HEK293 (cell line): ENCODE results near the gene AKAP12.

Experiments used
- CTCF ChIA-PET: fragments of 350-600 bp; formaldehyde crosslinking; extraction: SDS; loops from one replicate; lab custom pipeline; 2021; ENCODE audit warnings: antibody characterized with exemption; lab: Yijun Ruan, JAX
- POLR2A ChIA-PET: fragments of 300-600 bp; formaldehyde crosslinking; extraction: SDS; loops from one replicate; lab custom pipeline; 2020; ENCODE audit warnings: antibody characterized with exemption, inconsistent platforms; lab: Yijun Ruan, JAX
- H3K27ac ChIP-seq: fragments of 200-500 bp; sonication (Bioruptor generic); 2 replicates; pipeline ENCODE4 v1.5.1; 2014; ENCODE audit warnings: low read depth, low read length, control low read depth, inconsistent platforms; ENCODE audit errors: extremely low read depth
- H3K36me3 ChIP-seq, 2 experiments: fragments of 200-500 bp in 1 of 2; sonication (Bioruptor generic) in 1 of 2; 1 replicate in 1 of 2; 2 replicates in 1 of 2; pipeline ENCODE4 v1.5.1; 2014 to 2017; ENCODE audit warnings: inconsistent platforms in 2 of 2, low read length in 2 of 2; ENCODE audit not compliant: control insufficient read depth in 2 of 2, insufficient read depth in 1 of 2
- H3K4me1 ChIP-seq: fragments of 200-500 bp; sonication (Bioruptor generic); 2 replicates; pipeline ENCODE4 v1.5.1; 2014; ENCODE audit warnings: mild to moderate bottlenecking, low read length, inconsistent platforms; ENCODE audit not compliant: control insufficient read depth, insufficient read depth
- H3K4me3 ChIP-seq: 2 replicates; pipeline ENCODE4 v1.5.1; 2011; ENCODE audit warnings: low read depth, mild to moderate bottlenecking, control low read depth, low read length, moderate library complexity
- H3K9me3 ChIP-seq: fragments of 200-500 bp; sonication (Bioruptor generic); 2 replicates; pipeline ENCODE4 v1.5.1; 2014; ENCODE audit warnings: low read depth, low read length, inconsistent platforms; ENCODE audit not compliant: control insufficient read depth, insufficient read depth
- HOXA7 ChIP-seq: sonication (generic); formaldehyde crosslinking; IDR thresholded peaks from 2 replicates; pipeline ENCODE4 v1.8.1; 2022; ENCODE audit warnings: missing genetic modification reagents, borderline replicate concordance
- KLF1 ChIP-seq: fragments of 450-650 bp; formaldehyde crosslinking; IDR thresholded peaks from 2 replicates; pipeline ENCODE4 v1.5.1; 2016; ENCODE audit warnings: missing biosample characterization, missing genetic modification characterization
- KLF16 ChIP-seq: fragments of 450-650 bp; formaldehyde crosslinking; IDR thresholded peaks from 2 replicates; pipeline ENCODE4 v1.5.1; 2017; ENCODE audit warnings: missing biosample characterization, missing genetic modification characterization
- PRDM1 ChIP-seq: fragments of 450-650 bp; formaldehyde crosslinking; IDR thresholded peaks from 2 replicates; pipeline ENCODE4; 2016; ENCODE audit warnings: missing biosample characterization, missing genetic modification characterization
- WT1 ChIP-seq: fragments of 450-650 bp; formaldehyde crosslinking; IDR thresholded peaks from 2 replicates; pipeline ENCODE4 v1.5.1; 2016; ENCODE audit warnings: missing biosample characterization, missing genetic modification characterization
- ZBTB21 ChIP-seq: fragments of 450-650 bp; formaldehyde crosslinking; IDR thresholded peaks from 2 replicates; pipeline ENCODE4 v1.5.1; 2017; ENCODE audit warnings: missing biosample characterization, missing genetic modification characterization
- ZIC2 ChIP-seq: fragments of 450-650 bp; formaldehyde crosslinking; IDR thresholded peaks from 2 replicates; pipeline ENCODE4 v1.5.1; 2016; ENCODE audit warnings: missing biosample characterization, missing genetic modification characterization
- ZNF121 ChIP-seq: fragments of 450-650 bp; formaldehyde crosslinking; IDR thresholded peaks from 2 replicates; pipeline ENCODE4 v1.5.1; 2016; ENCODE audit warnings: missing biosample characterization, missing genetic modification characterization
- ZNF133 ChIP-seq: fragments of 450-650 bp; formaldehyde crosslinking; IDR thresholded peaks from 2 replicates; pipeline ENCODE4 v1.5.1; 2016; ENCODE audit warnings: missing biosample characterization, missing genetic modification characterization
- ZNF138 ChIP-seq: fragments of 450-650 bp; formaldehyde crosslinking; IDR thresholded peaks from 2 replicates; pipeline ENCODE4 v1.5.1; 2016; ENCODE audit warnings: missing biosample characterization, missing genetic modification characterization, borderline replicate concordance
- ZNF140 ChIP-seq: fragments of 450-650 bp; formaldehyde crosslinking; IDR thresholded peaks from 2 replicates; pipeline ENCODE4 v1.5.1; 2016; ENCODE audit warnings: missing biosample characterization, missing genetic modification characterization
- ZNF146 ChIP-seq: fragments of 450-650 bp; formaldehyde crosslinking; IDR thresholded peaks from 2 replicates; pipeline ENCODE4 v1.5.1; 2016; ENCODE audit warnings: missing biosample characterization, missing genetic modification characterization
- ZNF2 ChIP-seq: fragments of 450-650 bp; formaldehyde crosslinking; IDR thresholded peaks from 2 replicates; pipeline ENCODE4 v1.5.1; 2016; ENCODE audit warnings: missing biosample characterization, missing genetic modification characterization
- ZNF211 ChIP-seq: fragments of 450-650 bp; formaldehyde crosslinking; IDR thresholded peaks from 2 replicates; pipeline ENCODE4 v1.5.1; 2016; ENCODE audit warnings: low read depth, missing biosample characterization, missing genetic modification characterization
- ZNF341 ChIP-seq: fragments of 450-650 bp; formaldehyde crosslinking; IDR thresholded peaks from 2 replicates; pipeline ENCODE4; 2016; ENCODE audit warnings: low read depth, missing biosample characterization, missing genetic modification characterization
- ZNF366 ChIP-seq: fragments of 450-650 bp; formaldehyde crosslinking; conservative IDR thresholded peaks from 2 replicates; pipeline ENCODE4 v1.5.1; 2016; ENCODE audit warnings: missing biosample characterization, missing genetic modification characterization
- ZNF530 ChIP-seq: fragments of 450-650 bp; formaldehyde crosslinking; IDR thresholded peaks from 2 replicates; pipeline ENCODE4 v1.5.1; 2016; ENCODE audit warnings: low read depth, missing biosample characterization, missing genetic modification characterization
- ZNF621 ChIP-seq: fragments of 450-650 bp; formaldehyde crosslinking; IDR thresholded peaks from 2 replicates; pipeline ENCODE4 v1.5.1; 2017; ENCODE audit warnings: missing biosample characterization, missing genetic modification characterization
- ZNF658 ChIP-seq: fragments of 450-650 bp; formaldehyde crosslinking; IDR thresholded peaks from 2 replicates; pipeline ENCODE4; 2016; ENCODE audit warnings: missing biosample characterization, missing genetic modification characterization
- ZNF664 ChIP-seq: fragments of 450-650 bp; formaldehyde crosslinking; IDR thresholded peaks from 2 replicates; pipeline ENCODE4 v1.5.1; 2016; ENCODE audit warnings: missing biosample characterization, missing genetic modification characterization
- ZSCAN16 ChIP-seq: fragments of 450-650 bp; formaldehyde crosslinking; IDR thresholded peaks from 2 replicates; pipeline ENCODE4 v1.5.1; 2016; ENCODE audit warnings: missing biosample characterization, missing genetic modification characterization
- ZSCAN30 ChIP-seq: fragments of 450-650 bp; IDR thresholded peaks from 2 replicates; pipeline ENCODE4 v1.5.1; 2018; ENCODE audit warnings: missing biosample characterization, mild to moderate bottlenecking, missing genetic modification characterization, moderate library complexity
- TF ChIP-seq, protein P1 (sequence below): fragments of 450-650 bp; formaldehyde crosslinking; IDR thresholded peaks from 2 replicates; pipeline ENCODE4 v1.5.1; 2017; ENCODE audit warnings: missing biosample characterization, missing genetic modification characterization
- TF ChIP-seq, protein P2 (sequence below): fragments of 450-650 bp; formaldehyde crosslinking; IDR thresholded peaks from 2 replicates; pipeline ENCODE4 v1.5.1; 2016; ENCODE audit warnings: missing biosample characterization, missing genetic modification characterization, borderline replicate concordance
- TF ChIP-seq, protein P3 (sequence below): fragments of 450-650 bp; formaldehyde crosslinking; IDR thresholded peaks from 2 replicates; pipeline ENCODE4 v1.5.1; 2016; ENCODE audit warnings: missing biosample characterization, missing genetic modification characterization

The AKAP12 gene

DNA sequence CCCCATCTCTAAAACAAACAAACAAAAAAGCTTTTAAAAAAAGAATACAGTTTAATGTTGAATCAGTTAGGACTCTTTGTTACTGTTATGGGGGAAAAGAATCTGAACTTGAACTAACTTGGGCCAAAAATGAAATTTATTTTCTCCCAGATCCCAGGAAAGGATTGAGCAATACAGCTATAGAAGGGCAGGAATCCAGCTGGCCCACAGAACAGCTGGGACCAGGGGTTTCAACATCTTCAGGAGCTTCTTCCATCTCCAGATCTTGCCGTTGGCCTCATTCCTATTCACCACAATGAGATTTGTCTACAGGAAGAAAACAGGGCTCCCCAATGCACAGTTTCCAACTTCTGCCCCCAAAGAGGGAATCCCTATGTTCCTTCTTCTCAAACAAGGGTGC lies 43.2 kb upstream of the AKAP12 start:
- Histone ChIP-seq H3K27ac (no peak overlapping the region), H3K4me3 (no peak overlapping the region), H3K9me3 (no peaks in the 10 kb centered on the region), H3K4me1 (no peaks in the 10 kb centered on the region), H3K36me3 (no peaks in the 10 kb centered on the region)
- ChIA-PET POLR2A (no interaction called here), CTCF (interaction anchor here (0.7 kb wide), 1 partner anchor 11 kb away, joined by 3 read pairs; no protein-coding TSS in a partner anchor)
- TF ChIP-seq WT1 (tag by site-specific recombination) (no peak), ZNF138 (tag by site-specific recombination) (no peak), KLF16 (tag by site-specific recombination) (no peak), ZNF211 (tag by site-specific recombination) (no peak), ZNF530 (tag by site-specific recombination) (no peak), ZNF664 (tag by site-specific recombination) (no peak), ZNF133 (tag by site-specific recombination) (no peak), ZNF2 (tag by site-specific recombination) (no peak), ZNF140 (tag by site-specific recombination) (no peak), ZSCAN16 (no peak), ZBTB21 (tag by site-specific recombination) (no peak), ZNF146 (no peak), HOXA7 (CRISPR knock-in tag) (no peak), ZNF621 (no peak), ZNF341 (tag by site-specific recombination) (no peak)

DNA sequence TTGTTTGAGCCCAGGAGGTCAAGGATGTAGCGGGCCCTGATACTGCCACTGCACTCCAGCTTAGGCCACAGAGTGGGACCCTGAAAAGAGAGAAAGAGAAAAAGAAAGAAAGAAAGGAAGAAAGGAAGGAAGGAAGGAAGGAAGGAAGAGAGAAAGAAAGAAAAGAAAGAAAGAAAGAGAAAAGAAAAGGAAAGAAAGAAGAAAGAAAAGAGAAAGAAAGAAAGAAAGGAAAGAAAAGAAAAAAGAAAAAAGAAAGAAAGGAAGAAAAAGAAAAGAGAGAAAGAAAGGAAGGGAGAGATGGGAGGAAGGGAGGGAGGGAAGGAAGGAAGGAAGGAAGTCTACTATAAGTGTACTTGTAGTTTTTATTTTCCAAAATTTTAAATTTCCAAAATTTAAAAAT lies 42.2 kb upstream of the AKAP12 start:
- no peaks in the 10 kb centered on the region for H3K4me1 ChIP-seq
- H3K4me3 ChIP-seq: no peak overlapping the region
- TF ChIP-seq, protein P1, sequence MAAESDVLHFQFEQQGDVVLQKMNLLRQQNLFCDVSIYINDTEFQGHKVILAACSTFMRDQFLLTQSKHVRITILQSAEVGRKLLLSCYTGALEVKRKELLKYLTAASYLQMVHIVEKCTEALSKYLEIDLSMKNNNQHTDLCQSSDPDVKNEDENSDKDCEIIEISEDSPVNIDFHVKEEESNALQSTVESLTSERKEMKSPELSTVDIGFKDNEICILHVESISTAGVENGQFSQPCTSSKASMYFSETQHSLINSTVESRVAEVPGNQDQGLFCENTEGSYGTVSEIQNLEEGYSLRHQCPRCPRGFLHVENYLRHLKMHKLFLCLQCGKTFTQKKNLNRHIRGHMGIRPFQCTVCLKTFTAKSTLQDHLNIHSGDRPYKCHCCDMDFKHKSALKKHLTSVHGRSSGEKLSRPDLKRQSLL (tag by site-specific recombination): no peak
- TF ChIP-seq ZIC2 (tag by site-specific recombination) (no peak), ZNF341 (tag by site-specific recombination) (no peak), ZNF366 (tag by site-specific recombination) (peak; percentile 94), KLF1 (tag by site-specific recombination) (no peak), ZNF121 (tag by site-specific recombination) (no peak), ZNF658 (tag by site-specific recombination) (no peak), PRDM1 (tag by site-specific recombination) (peak; percentile 79), ZSCAN30 (tag by site-specific recombination) (no peak)
- TF ChIP-seq, protein P2, sequence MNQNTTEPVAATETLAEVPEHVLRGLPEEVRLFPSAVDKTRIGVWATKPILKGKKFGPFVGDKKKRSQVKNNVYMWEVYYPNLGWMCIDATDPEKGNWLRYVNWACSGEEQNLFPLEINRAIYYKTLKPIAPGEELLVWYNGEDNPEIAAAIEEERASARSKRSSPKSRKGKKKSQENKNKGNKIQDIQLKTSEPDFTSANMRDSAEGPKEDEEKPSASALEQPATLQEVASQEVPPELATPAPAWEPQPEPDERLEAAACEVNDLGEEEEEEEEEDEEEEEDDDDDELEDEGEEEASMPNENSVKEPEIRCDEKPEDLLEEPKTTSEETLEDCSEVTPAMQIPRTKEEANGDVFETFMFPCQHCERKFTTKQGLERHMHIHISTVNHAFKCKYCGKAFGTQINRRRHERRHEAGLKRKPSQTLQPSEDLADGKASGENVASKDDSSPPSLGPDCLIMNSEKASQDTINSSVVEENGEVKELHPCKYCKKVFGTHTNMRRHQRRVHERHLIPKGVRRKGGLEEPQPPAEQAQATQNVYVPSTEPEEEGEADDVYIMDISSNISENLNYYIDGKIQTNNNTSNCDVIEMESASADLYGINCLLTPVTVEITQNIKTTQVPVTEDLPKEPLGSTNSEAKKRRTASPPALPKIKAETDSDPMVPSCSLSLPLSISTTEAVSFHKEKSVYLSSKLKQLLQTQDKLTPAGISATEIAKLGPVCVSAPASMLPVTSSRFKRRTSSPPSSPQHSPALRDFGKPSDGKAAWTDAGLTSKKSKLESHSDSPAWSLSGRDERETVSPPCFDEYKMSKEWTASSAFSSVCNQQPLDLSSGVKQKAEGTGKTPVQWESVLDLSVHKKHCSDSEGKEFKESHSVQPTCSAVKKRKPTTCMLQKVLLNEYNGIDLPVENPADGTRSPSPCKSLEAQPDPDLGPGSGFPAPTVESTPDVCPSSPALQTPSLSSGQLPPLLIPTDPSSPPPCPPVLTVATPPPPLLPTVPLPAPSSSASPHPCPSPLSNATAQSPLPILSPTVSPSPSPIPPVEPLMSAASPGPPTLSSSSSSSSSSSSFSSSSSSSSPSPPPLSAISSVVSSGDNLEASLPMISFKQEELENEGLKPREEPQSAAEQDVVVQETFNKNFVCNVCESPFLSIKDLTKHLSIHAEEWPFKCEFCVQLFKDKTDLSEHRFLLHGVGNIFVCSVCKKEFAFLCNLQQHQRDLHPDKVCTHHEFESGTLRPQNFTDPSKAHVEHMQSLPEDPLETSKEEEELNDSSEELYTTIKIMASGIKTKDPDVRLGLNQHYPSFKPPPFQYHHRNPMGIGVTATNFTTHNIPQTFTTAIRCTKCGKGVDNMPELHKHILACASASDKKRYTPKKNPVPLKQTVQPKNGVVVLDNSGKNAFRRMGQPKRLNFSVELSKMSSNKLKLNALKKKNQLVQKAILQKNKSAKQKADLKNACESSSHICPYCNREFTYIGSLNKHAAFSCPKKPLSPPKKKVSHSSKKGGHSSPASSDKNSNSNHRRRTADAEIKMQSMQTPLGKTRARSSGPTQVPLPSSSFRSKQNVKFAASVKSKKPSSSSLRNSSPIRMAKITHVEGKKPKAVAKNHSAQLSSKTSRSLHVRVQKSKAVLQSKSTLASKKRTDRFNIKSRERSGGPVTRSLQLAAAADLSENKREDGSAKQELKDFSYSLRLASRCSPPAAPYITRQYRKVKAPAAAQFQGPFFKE (tag by site-specific recombination): no peak
- TF ChIP-seq, protein P3, sequence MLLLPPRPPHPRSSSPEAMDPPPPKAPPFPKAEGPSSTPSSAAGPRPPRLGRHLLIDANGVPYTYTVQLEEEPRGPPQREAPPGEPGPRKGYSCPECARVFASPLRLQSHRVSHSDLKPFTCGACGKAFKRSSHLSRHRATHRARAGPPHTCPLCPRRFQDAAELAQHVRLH (tag by site-specific recombination): no peak
- TF ChIP-seq, all 188 proteins: peak for 2
- Histone ChIP-seq H3K36me3 (no peaks in the 10 kb centered on the region), H3K9me3 (no peaks in the 10 kb centered on the region), H3K27ac (no peak overlapping the region)
- POLR2A ChIA-PET: no interaction called here
- CTCF ChIA-PET: interaction anchor here (0.6 kb wide), 1 partner anchor 77 kb away, joined by 4 read pairs; no protein-coding TSS in a partner anchor
